GM12875 (cell line): ENCODE data around the gene STRAP.

Experiments
- H3K4me3 ChIP-seq: one replicate; pipeline ENCODE4 v1.5.1; 2011; ENCODE audit warnings: low read depth, low read length, control low read depth
- TF ChIP-seq, protein P1 (sequence below): IDR thresholded peaks from 2 replicates; pipeline ENCODE4 v1.5.1; 2011; ENCODE audit warnings: low read depth, mild to moderate bottlenecking, control low read depth, inconsistent platforms, low read length, moderate library complexity, borderline replicate concordance; ENCODE audit not compliant: insufficient read depth

Gene STRAP

DNA sequence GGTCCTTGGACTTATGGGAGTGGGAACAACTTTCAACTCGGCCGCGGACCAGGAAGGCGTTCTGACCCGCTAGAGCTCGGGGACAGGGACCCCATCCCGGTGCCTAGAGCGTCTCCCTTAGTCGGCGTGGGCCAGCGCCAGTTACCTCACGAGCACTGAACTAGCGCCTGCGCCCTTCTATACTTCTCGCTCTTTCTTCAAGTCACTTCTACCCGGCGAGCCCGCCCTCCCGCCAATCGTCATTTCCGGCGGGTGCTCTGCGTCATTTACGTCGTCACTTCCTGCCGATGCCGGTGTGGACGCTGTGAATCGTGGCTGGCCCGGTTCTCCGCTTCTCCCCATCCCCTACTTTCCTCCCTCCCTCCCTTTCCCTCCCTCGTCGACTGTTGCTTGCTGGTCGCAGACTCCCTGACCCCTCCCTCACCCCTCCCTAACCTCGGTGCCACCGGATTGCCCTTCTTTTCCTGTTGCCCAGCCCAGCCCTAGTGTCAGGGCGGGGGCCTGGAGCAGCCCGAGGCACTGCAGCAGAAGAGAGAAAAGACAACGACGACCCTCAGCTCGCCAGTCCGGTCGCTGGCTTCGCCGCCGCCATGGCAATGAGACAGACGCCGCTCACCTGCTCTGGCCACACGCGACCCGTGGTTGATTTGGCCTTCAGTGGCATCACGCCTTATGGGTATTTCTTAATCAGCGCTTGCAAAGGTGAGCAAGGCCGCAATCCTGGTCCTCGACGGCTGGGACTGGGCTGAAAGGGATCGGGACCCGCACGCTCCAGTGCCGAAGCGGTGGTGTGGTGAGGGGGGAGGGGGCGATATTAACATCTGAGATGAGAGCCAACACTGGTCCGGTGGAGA, at the start of gene STRAP:
Gene STRAP (plus strand): TSS at position 270 of the 854 bp plus-strand sequence. CDS start 321 bp downstream, at position 591.
- H3K4me3 ChIP-seq: peak within 1 kb of the TSS; percentile 79
- TF ChIP-seq, protein P1, sequence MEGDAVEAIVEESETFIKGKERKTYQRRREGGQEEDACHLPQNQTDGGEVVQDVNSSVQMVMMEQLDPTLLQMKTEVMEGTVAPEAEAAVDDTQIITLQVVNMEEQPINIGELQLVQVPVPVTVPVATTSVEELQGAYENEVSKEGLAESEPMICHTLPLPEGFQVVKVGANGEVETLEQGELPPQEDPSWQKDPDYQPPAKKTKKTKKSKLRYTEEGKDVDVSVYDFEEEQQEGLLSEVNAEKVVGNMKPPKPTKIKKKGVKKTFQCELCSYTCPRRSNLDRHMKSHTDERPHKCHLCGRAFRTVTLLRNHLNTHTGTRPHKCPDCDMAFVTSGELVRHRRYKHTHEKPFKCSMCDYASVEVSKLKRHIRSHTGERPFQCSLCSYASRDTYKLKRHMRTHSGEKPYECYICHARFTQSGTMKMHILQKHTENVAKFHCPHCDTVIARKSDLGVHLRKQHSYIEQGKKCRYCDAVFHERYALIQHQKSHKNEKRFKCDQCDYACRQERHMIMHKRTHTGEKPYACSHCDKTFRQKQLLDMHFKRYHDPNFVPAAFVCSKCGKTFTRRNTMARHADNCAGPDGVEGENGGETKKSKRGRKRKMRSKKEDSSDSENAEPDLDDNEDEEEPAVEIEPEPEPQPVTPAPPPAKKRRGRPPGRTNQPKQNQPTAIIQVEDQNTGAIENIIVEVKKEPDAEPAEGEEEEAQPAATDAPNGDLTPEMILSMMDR: no peak

DNA sequence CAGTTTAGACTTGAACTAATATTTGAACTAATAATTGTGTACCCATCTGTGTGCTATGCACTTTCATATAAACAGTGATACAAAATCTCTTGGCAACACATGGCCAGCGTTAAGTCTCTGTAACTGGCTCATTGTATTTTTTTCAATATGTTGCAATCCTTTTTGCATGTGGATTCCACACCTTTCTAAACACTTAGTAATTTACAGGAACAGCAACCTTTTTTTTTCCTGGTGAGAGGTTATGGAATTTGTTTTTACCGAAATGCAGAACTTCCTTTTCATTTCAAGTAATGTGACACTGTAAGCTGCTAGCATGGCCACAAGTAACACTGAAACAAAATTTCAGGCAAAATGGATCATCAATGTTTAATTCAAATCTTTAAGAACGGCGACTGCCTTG, 47.6 kb upstream of the STRAP start:
- no peak overlapping the region for H3K4me3 ChIP-seq
- TF ChIP-seq, protein P1: no peak

GRCh38 chr12:15837141-15837790, 44.9 kb upstream of the STRAP start:
- TF ChIP-seq, protein P1: no peak
- no peak overlapping the region for H3K4me3 ChIP-seq

- no peak overlapping the region for H3K4me3 ChIP-seq
- TF ChIP-seq, protein P1: no peak
Observed at GRCh38 chr12:15839041-15839440, 43.1 kb upstream of the STRAP start.

DNA sequence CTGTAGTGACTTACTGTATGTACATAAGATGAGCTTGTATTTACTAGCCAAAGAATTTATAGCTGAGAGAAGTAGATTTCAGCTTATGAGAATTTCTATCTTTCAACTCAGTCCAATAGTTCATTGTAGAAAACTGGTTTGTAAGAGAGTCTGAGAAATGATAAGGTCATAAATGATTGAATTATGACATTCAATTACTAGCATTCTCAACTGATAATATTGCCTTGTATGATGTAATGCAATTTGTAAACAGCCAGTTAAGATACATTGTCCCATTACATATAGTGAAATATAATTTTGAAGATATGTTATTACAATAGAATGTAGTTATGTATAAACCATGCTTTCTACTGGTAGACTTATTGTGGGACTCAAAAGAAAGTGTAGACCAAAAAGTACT, 42.5 kb upstream of the STRAP start:
- TF ChIP-seq, protein P1: no peak
- H3K4me3 ChIP-seq: no peak overlapping the region

- no peak overlapping the region for H3K4me3 ChIP-seq
- TF ChIP-seq, protein P1: no peak
Observed at GRCh38 chr12:15842108-15842507, 40.1 kb upstream of the STRAP start.
